MM.1S (cell line): ENCODE measurements around the gene ANGEL1.

ENCODE experiments used
- DNase-seq: peaks from one replicate; pipeline ENCODE4 v3.0.0-alpha.2; 2015
- H2AFZ ChIP-seq: fragments of 300-600 bp; sonication (generic); 2 replicates; pipeline ENCODE4 v1.6.0; 2016; ENCODE audit warnings: antibody characterized with exemption, low read length
- H3F3A ChIP-seq: fragments of 300-600 bp; sonication (generic); 2 replicates; pipeline ENCODE4 v1.6.1; 2016; ENCODE audit warnings: mild to moderate bottlenecking, antibody characterized with exemption, low read length, moderate library complexity, mixed read lengths; ENCODE audit not compliant: insufficient read depth
- H3K27ac ChIP-seq: fragments of 300-600 bp; sonication (generic); 2 replicates; pipeline ENCODE4 v1.5.1; 2016; ENCODE audit warnings: mild to moderate bottlenecking, low read length
- H3K27me3 ChIP-seq: fragments of 300-600 bp; sonication (generic); replicated peaks from 2 replicates; pipeline ENCODE4 v1.6.0; 2016; ENCODE audit warnings: low read length; ENCODE audit not compliant: insufficient read depth
- H3K36me3 ChIP-seq: fragments of 300-600 bp; sonication (generic); replicated peaks from 2 replicates; pipeline ENCODE4 v1.6.1; 2016; ENCODE audit warnings: mild to moderate bottlenecking, low read length, mixed read lengths; ENCODE audit not compliant: insufficient read depth
- H3K4me1 ChIP-seq: fragments of 300-600 bp; sonication (generic); 2 replicates; pipeline ENCODE4 v1.6.1; 2016; ENCODE audit warnings: low read length, mixed read lengths
- H3K4me2 ChIP-seq: fragments of 300-600 bp; sonication (generic); 2 replicates; pipeline ENCODE4 v1.6.0; 2016; ENCODE audit warnings: low read depth, low read length
- H3K4me3 ChIP-seq: fragments of 300-600 bp; sonication (generic); 2 replicates; pipeline ENCODE4 v1.5.1; 2016; ENCODE audit warnings: low read length, mixed read lengths
- H3K79me2 ChIP-seq: fragments of 300-600 bp; sonication (generic); 2 replicates; pipeline ENCODE4 v1.6.1; 2016; ENCODE audit warnings: mixed run types, low read length, mixed read lengths
- H3K9ac ChIP-seq: fragments of 300-600 bp; sonication (generic); 2 replicates; pipeline ENCODE4 v1.6.1; 2016; ENCODE audit warnings: low read length, mixed read lengths
- H3K9me2 ChIP-seq: fragments of 300-600 bp; sonication (generic); replicated peaks from 2 replicates; pipeline ENCODE4 v1.6.1; 2016; ENCODE audit warnings: mild to moderate bottlenecking, low read length, mixed read lengths; ENCODE audit not compliant: insufficient read depth
- H3K9me3 ChIP-seq: fragments of 300-600 bp; sonication (generic); replicated peaks from 2 replicates; pipeline ENCODE4 v1.6.1; 2016; ENCODE audit warnings: mild to moderate bottlenecking, low read length, mixed read lengths; ENCODE audit not compliant: insufficient read depth
- H4K20me1 ChIP-seq: fragments of 300-600 bp; sonication (generic); 2 replicates; pipeline ENCODE4 v1.6.1; 2016; ENCODE audit warnings: mild to moderate bottlenecking, low read length, moderate library complexity, mixed read lengths; ENCODE audit not compliant: insufficient read depth
- EZH2 ChIP-seq: fragments of 300-600 bp; sonication (generic); optimal IDR thresholded peaks from 2 replicates; pipeline ENCODE3; 2017; ENCODE audit warnings: low read depth, mild to moderate bottlenecking, antibody characterized with exemption, low read length, mixed read lengths
- EZH2phosphoT487 ChIP-seq: fragments of 300-600 bp; sonication (generic); IDR thresholded peaks from 2 replicates; pipeline ENCODE4 v1.6.1; 2018; ENCODE audit warnings: antibody characterized with exemption, low read length
- TF ChIP-seq, protein P1 (sequence below): fragments of 300-600 bp; sonication (generic); IDR thresholded peaks from 2 replicates; pipeline ENCODE4 v1.5.1; 2016; ENCODE audit warnings: antibody characterized with exemption, low read length, mixed read lengths

The ANGEL1 gene

DNA sequence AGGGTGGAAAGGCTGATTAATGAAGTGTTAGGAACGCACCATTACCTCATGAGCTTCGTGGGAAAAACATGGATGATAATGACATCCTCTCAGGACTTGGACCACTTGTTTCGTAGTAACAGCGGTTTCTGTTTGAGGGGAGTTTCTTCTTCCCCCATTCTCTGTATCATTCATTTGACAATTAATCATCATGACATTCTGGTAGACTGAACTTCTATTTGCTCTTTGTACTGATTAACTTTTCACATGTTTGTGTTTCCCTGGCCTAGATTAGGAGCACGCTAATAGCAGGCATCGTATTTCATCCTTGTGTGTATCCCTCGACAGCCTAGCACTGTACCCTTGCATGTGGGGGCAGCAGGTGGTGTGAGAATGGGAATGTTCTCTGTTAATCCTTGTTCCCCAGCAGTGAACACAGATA, 21.6 kb upstream of the ANGEL1 start:
- Histone ChIP-seq H3K9ac (no peak overlapping the region), H3K36me3 (no peaks in the 10 kb centered on the region), H3K9me3 (no peaks in the 10 kb centered on the region), H3K27ac (no peak overlapping the region), H3K27me3 (no peaks in the 10 kb centered on the region), H3K9me2 (no peaks in the 10 kb centered on the region), H3K4me3 (no peak overlapping the region), H3K79me2 (no peaks in the 10 kb centered on the region), H3F3A (no peaks in the 10 kb centered on the region), H3K4me2 (no peak overlapping the region), H2AFZ (no peak overlapping the region), H3K4me1 (no peaks in the 10 kb centered on the region), H4K20me1 (no peaks in the 10 kb centered on the region)
- no peak for DNase-seq
- TF ChIP-seq EZH2 (no peak), EZH2phosphoT487 (no peak)
- TF ChIP-seq, protein P1, sequence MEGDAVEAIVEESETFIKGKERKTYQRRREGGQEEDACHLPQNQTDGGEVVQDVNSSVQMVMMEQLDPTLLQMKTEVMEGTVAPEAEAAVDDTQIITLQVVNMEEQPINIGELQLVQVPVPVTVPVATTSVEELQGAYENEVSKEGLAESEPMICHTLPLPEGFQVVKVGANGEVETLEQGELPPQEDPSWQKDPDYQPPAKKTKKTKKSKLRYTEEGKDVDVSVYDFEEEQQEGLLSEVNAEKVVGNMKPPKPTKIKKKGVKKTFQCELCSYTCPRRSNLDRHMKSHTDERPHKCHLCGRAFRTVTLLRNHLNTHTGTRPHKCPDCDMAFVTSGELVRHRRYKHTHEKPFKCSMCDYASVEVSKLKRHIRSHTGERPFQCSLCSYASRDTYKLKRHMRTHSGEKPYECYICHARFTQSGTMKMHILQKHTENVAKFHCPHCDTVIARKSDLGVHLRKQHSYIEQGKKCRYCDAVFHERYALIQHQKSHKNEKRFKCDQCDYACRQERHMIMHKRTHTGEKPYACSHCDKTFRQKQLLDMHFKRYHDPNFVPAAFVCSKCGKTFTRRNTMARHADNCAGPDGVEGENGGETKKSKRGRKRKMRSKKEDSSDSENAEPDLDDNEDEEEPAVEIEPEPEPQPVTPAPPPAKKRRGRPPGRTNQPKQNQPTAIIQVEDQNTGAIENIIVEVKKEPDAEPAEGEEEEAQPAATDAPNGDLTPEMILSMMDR = no peak

DNA sequence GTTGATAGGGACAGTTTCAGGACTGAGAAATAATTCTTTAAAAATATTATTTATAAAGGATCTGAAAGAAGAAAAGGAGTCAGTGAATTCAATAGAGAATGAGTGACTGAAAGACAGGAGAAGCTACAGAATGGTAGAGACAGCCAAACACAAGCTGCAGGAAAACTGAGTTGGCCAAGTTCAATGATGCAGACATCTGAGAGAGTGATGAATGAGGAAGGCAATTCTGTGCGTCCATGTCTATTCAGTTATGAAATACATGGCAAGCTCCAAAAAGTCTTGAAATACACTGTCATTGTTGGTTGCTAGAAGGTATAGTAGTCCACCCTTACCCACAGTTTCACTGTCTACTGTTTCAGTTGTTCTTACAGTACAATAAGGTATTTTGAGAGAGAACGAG, 20.3 kb upstream of the ANGEL1 start:
- no peak for DNase-seq
- Histone ChIP-seq H3F3A (no peaks in the 10 kb centered on the region), H3K27me3 (no peaks in the 10 kb centered on the region), H4K20me1 (no peaks in the 10 kb centered on the region), H2AFZ (no peak overlapping the region), H3K79me2 (no peaks in the 10 kb centered on the region), H3K36me3 (no peaks in the 10 kb centered on the region), H3K9me2 (no peaks in the 10 kb centered on the region), H3K4me1 (no peaks in the 10 kb centered on the region), H3K9ac (no peak overlapping the region), H3K4me3 (no peak overlapping the region), H3K9me3 (no peaks in the 10 kb centered on the region), H3K4me2 (no peak overlapping the region), H3K27ac (no peak overlapping the region)
- TF ChIP-seq EZH2phosphoT487 = no peak
- TF ChIP-seq, protein P1 = no peak
- TF ChIP-seq EZH2 = no peak

DNA sequence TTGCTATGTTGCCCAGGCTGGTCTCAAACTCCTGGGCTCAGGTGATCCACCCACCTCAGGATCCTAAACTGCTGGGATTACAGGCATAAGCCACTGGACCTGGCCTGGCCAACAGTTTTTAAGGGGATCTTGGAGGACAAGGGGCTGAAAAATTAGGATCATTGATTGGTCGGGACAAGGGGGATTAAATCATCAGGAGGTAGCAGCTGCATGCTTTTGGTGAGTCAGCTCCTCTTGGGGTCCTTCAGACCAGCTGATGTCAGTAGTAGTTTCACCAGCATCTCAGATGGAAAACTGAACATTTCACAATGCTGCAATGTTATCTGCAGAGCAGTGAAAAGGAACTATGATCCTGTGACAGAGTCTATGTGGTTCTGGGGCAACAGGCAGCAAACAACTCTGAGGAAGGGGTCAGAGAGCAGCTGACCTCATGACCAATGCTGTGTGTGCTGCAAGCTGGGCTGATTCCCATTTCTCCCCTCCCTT, 19.9 kb upstream of the ANGEL1 start:
- H2AFZ ChIP-seq = no peak overlapping the region
- H3K79me2 ChIP-seq = no peaks in the 10 kb centered on the region
- no peaks in the 10 kb centered on the region for H3K4me1 ChIP-seq
- H4K20me1 ChIP-seq = no peaks in the 10 kb centered on the region
- no peak overlapping the region for H3K27ac ChIP-seq
- H3K4me2 ChIP-seq = no peak overlapping the region
- no peaks in the 10 kb centered on the region for H3K9me3 ChIP-seq
- TF ChIP-seq, protein P1 = no peak
- TF ChIP-seq EZH2 = no peak
- no peak for TF ChIP-seq EZH2phosphoT487
- no peaks in the 10 kb centered on the region for H3F3A ChIP-seq
- no peak for DNase-seq
- H3K9ac ChIP-seq = no peak overlapping the region
- H3K4me3 ChIP-seq = no peak overlapping the region
- H3K9me2 ChIP-seq = no peaks in the 10 kb centered on the region
- no peaks in the 10 kb centered on the region for H3K27me3 ChIP-seq
- no peaks in the 10 kb centered on the region for H3K36me3 ChIP-seq

DNA sequence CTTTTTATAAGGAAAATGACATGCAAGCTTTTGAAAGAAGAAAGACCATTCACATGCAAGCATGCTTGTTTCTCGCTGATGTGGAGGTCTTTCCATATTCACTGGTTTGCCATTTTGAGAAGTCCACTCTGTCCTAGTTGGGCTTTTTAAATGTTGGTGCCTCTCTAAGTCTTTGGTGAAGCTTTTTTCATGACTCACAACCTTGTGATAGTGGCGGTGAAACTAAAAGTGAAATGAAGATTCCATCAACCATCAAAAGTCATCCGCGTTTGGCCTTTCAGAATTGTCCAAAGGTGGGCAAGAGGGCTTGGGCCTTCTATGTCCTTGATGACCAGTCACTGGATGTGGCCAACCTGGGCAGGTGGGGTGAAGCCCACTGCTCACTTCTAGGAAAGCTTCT, 17.9 kb upstream of the ANGEL1 start:
- no peak overlapping the region for H3K4me2 ChIP-seq
- no peak overlapping the region for H3K9ac ChIP-seq
- H3K27ac ChIP-seq = no peak overlapping the region
- no peaks in the 10 kb centered on the region for H3K9me3 ChIP-seq
- TF ChIP-seq, protein P1 = no peak
- TF ChIP-seq EZH2 = no peak
- no peak for TF ChIP-seq EZH2phosphoT487
- H4K20me1 ChIP-seq = no peaks in the 10 kb centered on the region
- H3F3A ChIP-seq = no peaks in the 10 kb centered on the region
- no peaks in the 10 kb centered on the region for H3K79me2 ChIP-seq
- H3K4me1 ChIP-seq = no peaks in the 10 kb centered on the region
- H3K27me3 ChIP-seq = no peaks in the 10 kb centered on the region
- H3K36me3 ChIP-seq = no peaks in the 10 kb centered on the region
- no peak for DNase-seq
- H3K9me2 ChIP-seq = no peaks in the 10 kb centered on the region
- H3K4me3 ChIP-seq = no peak overlapping the region
- no peak overlapping the region for H2AFZ ChIP-seq
